Endothelial cell of umbilical vein (primary cell): ENCODE measurements around the gene TSHZ1. TPM values are rescaled to one million over a fixed set of nuclear protein-coding genes. Genes with fewer than 3 reads are reported as not detected.

Experiments
- BruUV-seq: library from RNA; stranded (reverse); fragments of 400-500 nt; replicated peaks from 2 replicates; lab custom pipeline; 2021; lab: Mats Ljungman, UMichigan
- CTCF ChIA-PET: fragments of 300-600, 350-600 bp; sonication (Branson Sonifier 250); formaldehyde crosslinking; loops from one replicate; lab custom pipeline; 2021; ENCODE audit warnings: antibody characterized with exemption, inconsistent platforms; lab: Charles Lee
- POLR2A ChIA-PET: fragments of 300-600, 350-600 bp; sonication (Branson Sonifier 250); formaldehyde crosslinking; loops from one replicate; lab custom pipeline; 2021; ENCODE audit warnings: antibody characterized with exemption, inconsistent platforms; lab: Charles Lee
- DNase-seq: peaks from one replicate; pipeline ENCODE4 v3.0.0-alpha.2; 2011; ENCODE audit warnings: low read depth, low spot score
- FAIRE-seq: peaks from 2 replicates; lab custom pipeline; 2011; peaks lifted over from hg19 to GRCh38; lab: Jason Lieb, UNC
- H2AFZ ChIP-seq: 2 replicates; pipeline ENCODE4 v1.6.0; 2012; ENCODE audit warnings: low read depth, low read length, control low read depth, inconsistent platforms
- H3K27ac ChIP-seq: 2 replicates; pipeline ENCODE4 v1.5.1; 2011; ENCODE audit warnings: low read depth, mild to moderate bottlenecking, control low read depth, low read length, moderate library complexity; ENCODE audit not compliant: insufficient read depth
- H3K27me3 ChIP-seq, 2 experiments: 2 replicates each; pipeline versions ENCODE4 v1.6.0 to v1.6.1; 2011; ENCODE audit warnings: low read length in 2 of 2, mixed read lengths in 1 of 2; ENCODE audit not compliant: control insufficient read depth in 2 of 2, insufficient read depth in 2 of 2
- H3K36me3 ChIP-seq, 2 experiments: 2 replicates in 1 of 2; 3 replicates in 1 of 2; pipeline ENCODE4 v1.5.1; 2011; ENCODE audit warnings: low read length in 2 of 2, mild to moderate bottlenecking in 1 of 2, moderate library complexity in 1 of 2; ENCODE audit not compliant: control insufficient read depth in 2 of 2, insufficient read depth in 2 of 2; ENCODE audit errors: extremely low read depth in 1 of 2
- H3K4me1 ChIP-seq: 3 replicates; pipeline ENCODE4 v1.5.1; 2011; ENCODE audit warnings: mild to moderate bottlenecking, low read length; ENCODE audit not compliant: control insufficient read depth, insufficient read depth; ENCODE audit errors: extremely low read depth
- H3K4me2 ChIP-seq: 2 replicates; pipeline ENCODE4 v1.6.1; 2011; ENCODE audit warnings: low read length, control low read depth, mixed read lengths; ENCODE audit not compliant: insufficient read depth
- H3K4me3 ChIP-seq, 3 experiments: fragments of 200-600 bp in 1 of 3; sonication (generic), shearing (Covaris generic) in 1 of 3; replicated peaks in 1 of 3; 2 replicates each; pipeline ENCODE4 v1.5.1; 2011 to 2016; ENCODE audit warnings: control low read depth in 3 of 3, low read length in 3 of 3, mild to moderate bottlenecking in 2 of 3, inconsistent platforms in 1 of 3, low read depth in 1 of 3, moderate library complexity in 1 of 3; ENCODE audit not compliant: insufficient read depth in 1 of 3
- H3K79me2 ChIP-seq: 2 replicates; pipeline ENCODE4 v1.6.0; 2012; ENCODE audit warnings: low read length, inconsistent platforms; ENCODE audit not compliant: control insufficient read depth, insufficient read depth
- H3K9ac ChIP-seq: replicated peaks from 2 replicates; pipeline ENCODE3; 2011; ENCODE audit warnings: low read length, control low read depth; ENCODE audit not compliant: insufficient read depth; ENCODE audit errors: extremely low read depth
- H3K9me1 ChIP-seq: replicated peaks from 3 replicates; pipeline ENCODE4 v1.6.0; 2011; ENCODE audit warnings: mild to moderate bottlenecking, low read length; ENCODE audit not compliant: control insufficient read depth, insufficient read depth; ENCODE audit errors: extremely low read depth
- H3K9me3 ChIP-seq: replicated peaks from 2 replicates; pipeline ENCODE4 v1.5.1; 2012; ENCODE audit warnings: low read length, inconsistent platforms; ENCODE audit not compliant: control insufficient read depth, insufficient read depth
- H4K20me1 ChIP-seq: replicated peaks from 2 replicates; pipeline ENCODE3; 2011; ENCODE audit warnings: mild to moderate bottlenecking, low read length; ENCODE audit not compliant: control insufficient read depth, insufficient read depth; ENCODE audit errors: extremely low read depth
- CTCF ChIP-seq, 2 donors: IDR thresholded peaks; 1 replicate in 1 of 2; 2 replicates in 1 of 2; pipeline ENCODE4 v1.5.1; 2011; ENCODE audit warnings: low read length in 2 of 2, mild to moderate bottlenecking in 2 of 2, moderate library complexity in 2 of 2, control low read depth in 1 of 2, inconsistent platforms in 1 of 2, low read depth in 1 of 2; ENCODE audit not compliant: insufficient read depth in 1 of 2; ENCODE audit errors: extremely low read depth in 1 of 2
- EZH2 ChIP-seq: IDR thresholded peaks from 2 replicates; pipeline ENCODE4 v1.6.1; 2012; ENCODE audit warnings: borderline replicate concordance, low read depth, mild to moderate bottlenecking, moderate library complexity, low read length, inconsistent platforms; ENCODE audit not compliant: severe bottlenecking
- JUN ChIP-seq: IDR thresholded peaks from 2 replicates; pipeline ENCODE4 v1.6.1; 2011; ENCODE audit warnings: borderline replicate concordance, low read depth; ENCODE audit not compliant: insufficient read length, insufficient read depth
- MAX ChIP-seq: IDR thresholded peaks from 2 replicates; pipeline ENCODE4 v1.6.1; 2011; ENCODE audit not compliant: insufficient read depth, insufficient read length
- MYC ChIP-seq: IDR thresholded peaks from one replicate; pipeline ENCODE4 v1.6.1; 2011; ENCODE audit warnings: mild to moderate bottlenecking, low read depth, low read length
- POLR2A ChIP-seq: IDR thresholded peaks from 2 replicates; pipeline ENCODE4 v1.6.1; 2012; ENCODE audit warnings: low read depth, mild to moderate bottlenecking, control low read depth, low read length
- POLR2AphosphoS5 ChIP-seq: IDR thresholded peaks from 2 replicates; pipeline ENCODE4 v1.6.1; 2012; ENCODE audit warnings: low read depth, mild to moderate bottlenecking, control low read depth, low read length, moderate library complexity; ENCODE audit not compliant: insufficient read depth
- dilution Hi-C: fragments of 300-500 bp; cut with MboI; formaldehyde crosslinking; loops from one replicate; pipeline ENCODE4 v1.15.0; 2019; ENCODE audit warnings: low sequenced_read_pairs; ENCODE audit not compliant: extremely low pct_ligation_motif_present
- intact Hi-C: fragments of 100-400 bp; cut with micrococcal nuclease; formaldehyde crosslinking; loops from one replicate; pipeline ENCODE4 v1.10.0; 2022
- polyA plus RNA-seq, 4 experiments: library from polyadenylated mRNA; depleted of rRNA in 3 of 4; stranded (reverse) in 3 of 4; unstranded in 1 of 4; fragments of >200 nt; gene quantifications; 2 replicates each; pipeline versions ENCODE4 v1.2.1 to v1.2.3, GENCODE V29; 2011 to 2012; ENCODE audit warnings: missing spikeins in 1 of 4
- total RNA-seq: library from RNA; stranded (reverse); gene quantifications from 2 replicates; pipeline ENCODE4 v1.2.3, GENCODE V29; 2021

TSHZ1 gene
- total and polyA plus RNA-seq, 2 donors (not counting 3 experiments of a cell fraction or from before 2014, with no cell fraction given) = 4.2 to 10.2 TPM

DNA sequence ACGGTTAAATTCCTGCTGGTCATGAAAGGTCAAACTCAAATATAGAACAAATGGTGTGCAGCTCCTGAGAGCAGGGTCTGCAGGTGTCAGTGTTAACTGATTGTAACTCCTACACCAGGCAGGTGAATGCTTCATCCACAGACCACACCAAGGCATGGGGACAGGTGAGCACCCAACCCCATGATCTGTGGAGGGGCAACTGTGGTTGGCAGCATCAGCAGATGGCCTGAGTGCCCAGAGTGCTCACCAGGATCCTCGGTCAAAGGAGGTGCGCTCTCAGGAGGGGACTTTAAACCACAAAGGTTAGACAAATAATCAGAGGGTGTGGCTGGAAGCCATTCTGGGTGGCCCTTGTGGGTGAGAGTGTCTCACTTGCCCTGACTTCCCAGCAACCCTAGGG lies 46.1 kb upstream of the TSHZ1 start:
- no peaks in the 10 kb centered on the region for H3K79me2 ChIP-seq
- no peak for FAIRE-seq
- H3K27ac ChIP-seq = no peak overlapping the region
- ChIA-PET POLR2A (no interaction called here), CTCF (interaction anchor here (2.0 kb wide), 1 partner anchor 9 kb away, joined by 7 read pairs; no protein-coding TSS in a partner anchor)
- no peak overlapping the region for H3K4me3 ChIP-seq
- BruUV-seq = no TSS peak
- no peaks in the 10 kb centered on the region for H3K4me1 ChIP-seq
- intact Hi-C loops (no loop called here), dilution Hi-C loops (no loop called here)
- no peaks in the 10 kb centered on the region for H4K20me1 ChIP-seq
- H3K9me1 ChIP-seq = no peaks in the 10 kb centered on the region
- H3K9ac ChIP-seq = no peak overlapping the region
- H3K27me3 ChIP-seq = peaks cover 0 to 5% of the 10 kb centered on the region in 2 experiments
- DNase-seq = no peak
- H3K4me2 ChIP-seq = no peak overlapping the region
- H3K9me3 ChIP-seq = no peaks in the 10 kb centered on the region
- no peaks in the 10 kb centered on the region for H3K36me3 ChIP-seq
- H2AFZ ChIP-seq = no peak overlapping the region
- TF ChIP-seq MYC = no peak
- TF ChIP-seq POLR2A = no peak
- TF ChIP-seq POLR2AphosphoS5 = no peak
- TF ChIP-seq MAX = no peak
- no peak for TF ChIP-seq CTCF (IDR thresholded peaks at IDR 0.05; ENCODE audit: extremely low read depth in 1 of 2, insufficient read depth in 1 of 2, low read depth in 1 of 2, low read length in 2 of 2)
- no peak for TF ChIP-seq EZH2
- TF ChIP-seq JUN = no peak
